ENCODE data around the gene SORCS1.

DNA sequence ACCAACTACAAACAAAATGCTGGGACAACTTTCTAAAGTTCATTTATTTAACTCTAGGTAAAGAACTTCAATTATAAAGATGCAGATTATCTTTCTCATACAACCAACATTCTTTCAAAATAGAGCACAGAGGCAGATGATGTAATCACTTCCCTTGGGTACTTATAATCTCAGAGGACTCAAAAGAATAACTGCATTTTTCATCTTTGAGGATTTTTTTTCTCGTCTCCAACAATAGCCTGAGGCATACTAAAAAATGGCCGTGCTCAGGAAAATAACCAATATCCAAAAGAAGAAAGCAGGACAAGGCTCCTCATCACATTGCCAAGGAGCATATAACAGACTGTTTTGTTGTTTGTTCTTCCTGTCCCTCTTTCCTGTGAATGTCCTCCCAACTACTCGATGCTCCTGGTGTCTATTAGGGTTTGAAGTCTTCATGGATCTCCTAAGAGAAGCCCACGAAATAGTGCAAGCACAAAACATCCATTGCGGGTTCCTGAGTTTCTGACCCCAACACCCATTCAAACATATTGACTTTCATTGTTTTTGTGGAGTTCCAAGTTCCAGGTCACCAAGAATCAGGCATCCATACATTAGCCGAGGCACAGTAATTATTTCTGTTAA, 182.9 kb downstream of the SORCS1 start:
- TF ChIP-seq POLR2A (IDR thresholded peaks at IDR 0.05; ENCODE audit: borderline replicate concordance, extremely low read depth, insufficient read depth, insufficient read length) (no peak), SP1 (IDR thresholded peaks at IDR 0.05; ENCODE audit: low read depth) (no peak), POLR2AphosphoS5 (IDR thresholded peaks at IDR 0.05; ENCODE audit: low read depth, low read length) (no peak), SRF (IDR thresholded peaks at IDR 0.05; ENCODE audit: low read depth) (no peak), ZFX (IDR thresholded peaks at IDR 0.05) (no peak), CTCF (IDR thresholded peaks at IDR 0.05 in 2 of 3, conservative IDR thresholded peaks at IDR 0.05 in 1 of 3; ENCODE audit: borderline replicate concordance in 1 of 3, insufficient read depth in 1 of 3, low read depth in 2 of 3, low read length in 2 of 3) (no peak), CEBPB (IDR thresholded peaks at IDR 0.05; ENCODE audit: low read depth) (no peak), EZH2phosphoT487 (IDR thresholded peaks at IDR 0.05; ENCODE audit: borderline replicate concordance) (no peak), ELF1 (IDR thresholded peaks at IDR 0.05; ENCODE audit: borderline replicate concordance, low read depth) (no peak), EZH2 (IDR thresholded peaks at IDR 0.05) (no peak), ATF3 (IDR thresholded peaks at IDR 0.05) (no peak), YY1 (IDR thresholded peaks at IDR 0.05; ENCODE audit: extremely low read depth, insufficient replicate concordance, low read depth, low read length) (no peak), EGR1 (IDR thresholded peaks at IDR 0.05; ENCODE audit: low read depth) (no peak)
- TF ChIP-seq, protein P1, sequence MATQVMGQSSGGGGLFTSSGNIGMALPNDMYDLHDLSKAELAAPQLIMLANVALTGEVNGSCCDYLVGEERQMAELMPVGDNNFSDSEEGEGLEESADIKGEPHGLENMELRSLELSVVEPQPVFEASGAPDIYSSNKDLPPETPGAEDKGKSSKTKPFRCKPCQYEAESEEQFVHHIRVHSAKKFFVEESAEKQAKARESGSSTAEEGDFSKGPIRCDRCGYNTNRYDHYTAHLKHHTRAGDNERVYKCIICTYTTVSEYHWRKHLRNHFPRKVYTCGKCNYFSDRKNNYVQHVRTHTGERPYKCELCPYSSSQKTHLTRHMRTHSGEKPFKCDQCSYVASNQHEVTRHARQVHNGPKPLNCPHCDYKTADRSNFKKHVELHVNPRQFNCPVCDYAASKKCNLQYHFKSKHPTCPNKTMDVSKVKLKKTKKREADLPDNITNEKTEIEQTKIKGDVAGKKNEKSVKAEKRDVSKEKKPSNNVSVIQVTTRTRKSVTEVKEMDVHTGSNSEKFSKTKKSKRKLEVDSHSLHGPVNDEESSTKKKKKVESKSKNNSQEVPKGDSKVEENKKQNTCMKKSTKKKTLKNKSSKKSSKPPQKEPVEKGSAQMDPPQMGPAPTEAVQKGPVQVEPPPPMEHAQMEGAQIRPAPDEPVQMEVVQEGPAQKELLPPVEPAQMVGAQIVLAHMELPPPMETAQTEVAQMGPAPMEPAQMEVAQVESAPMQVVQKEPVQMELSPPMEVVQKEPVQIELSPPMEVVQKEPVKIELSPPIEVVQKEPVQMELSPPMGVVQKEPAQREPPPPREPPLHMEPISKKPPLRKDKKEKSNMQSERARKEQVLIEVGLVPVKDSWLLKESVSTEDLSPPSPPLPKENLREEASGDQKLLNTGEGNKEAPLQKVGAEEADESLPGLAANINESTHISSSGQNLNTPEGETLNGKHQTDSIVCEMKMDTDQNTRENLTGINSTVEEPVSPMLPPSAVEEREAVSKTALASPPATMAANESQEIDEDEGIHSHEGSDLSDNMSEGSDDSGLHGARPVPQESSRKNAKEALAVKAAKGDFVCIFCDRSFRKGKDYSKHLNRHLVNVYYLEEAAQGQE (IDR thresholded peaks at IDR 0.05; ENCODE audit: low read depth), result no peak

All from HCT116 (cell line).